ENCODE results near the gene NOS3. TPM values are rescaled to one million over a fixed set of nuclear protein-coding genes. Genes with fewer than 3 reads are reported as not detected.

NOS3 gene
- polyA plus RNA-seq, 3 donors: 0.26 to 0.72 (median 0.39) TPM

DNA sequence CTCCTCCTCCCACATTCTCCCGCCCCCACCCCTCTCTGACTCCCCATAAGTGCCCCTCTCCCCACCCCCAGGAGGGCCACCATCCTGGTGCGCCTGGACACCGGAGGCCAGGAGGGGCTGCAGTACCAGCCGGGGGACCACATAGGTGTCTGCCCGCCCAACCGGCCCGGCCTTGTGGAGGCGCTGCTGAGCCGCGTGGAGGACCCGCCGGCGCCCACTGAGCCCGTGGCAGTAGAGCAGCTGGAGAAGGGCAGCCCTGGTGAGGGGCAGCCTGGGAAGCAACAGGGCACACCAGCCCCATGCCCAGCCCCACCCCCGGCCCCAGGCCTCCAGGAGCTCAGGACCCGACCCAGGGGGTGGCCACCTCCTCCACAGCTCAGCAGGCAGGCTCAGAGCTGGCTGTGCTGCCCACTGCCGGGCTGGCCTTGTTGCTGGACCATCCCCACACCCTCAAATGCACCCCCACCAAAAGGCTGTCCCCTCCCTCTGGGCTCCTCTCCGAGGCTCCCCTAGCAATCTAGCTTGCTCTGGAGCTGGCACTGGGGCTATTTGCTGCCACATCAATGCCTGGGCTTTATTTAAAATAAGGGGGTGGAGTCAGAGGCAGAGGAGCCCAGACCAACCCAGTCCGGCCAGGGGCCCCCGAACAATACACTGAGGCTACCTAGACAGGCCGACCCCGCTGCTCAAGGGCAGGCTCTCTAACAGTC, 18.7 kb downstream of the NOS3 start:
- peak overlapping the region in 1 of 2 donors; percentile 21 for H3K4me3 Mint-ChIP-seq
- Histone ChIP-seq H2AFZ (ENCODE audit: insufficient read depth, low read depth, low read length, poor library complexity, severe bottlenecking) (no peak overlapping the region), H3K27ac (ENCODE audit: low read depth in 1 of 2, low read length in 2 of 2) (no peak overlapping the region), H3K4me3 (replicated peaks in 1 of 3; ENCODE audit: low read depth in 2 of 3, low read length in 3 of 3) (no peak overlapping the region), H3K9me3 (replicated peaks in 1 of 2; ENCODE audit: control insufficient read depth in 1 of 2, insufficient read depth in 1 of 2, low read length in 2 of 2) (peaks cover 0 to 4% of the 10 kb centered on the region in 2 donors), H3K9ac (ENCODE audit: insufficient read depth, low read length, poor library complexity, severe bottlenecking) (no peak overlapping the region), H3K4me2 (replicated peaks; ENCODE audit: extremely low read depth, low read length, poor library complexity, severe bottlenecking) (no peak overlapping the region), H3K36me3 (replicated peaks in 1 of 2; ENCODE audit: control insufficient read depth in 1 of 2, insufficient read depth in 2 of 2, low read length in 2 of 2) (no peaks in the 10 kb centered on the region), H3K27me3 (ENCODE audit: control insufficient read depth in 2 of 2, insufficient read depth in 2 of 2, low read length in 2 of 2) (peaks cover 2 to 43% of the 10 kb centered on the region in 2 donors), H3K79me2 (ENCODE audit: insufficient read depth, low read length) (no peaks in the 10 kb centered on the region), H3K4me1 (ENCODE audit: control insufficient read depth in 1 of 2, insufficient read depth in 2 of 2, low read length in 2 of 2) (peaks cover 32 to 47% of the 10 kb centered on the region in 2 donors), H4K20me1 (ENCODE audit: insufficient read depth, low read length) (no peaks in the 10 kb centered on the region)
- H3K9me3 Mint-ChIP-seq: peaks cover 0 to 5% (median 0%) of the 10 kb centered on the region in 7 donors
- TF ChIP-seq, protein P1, sequence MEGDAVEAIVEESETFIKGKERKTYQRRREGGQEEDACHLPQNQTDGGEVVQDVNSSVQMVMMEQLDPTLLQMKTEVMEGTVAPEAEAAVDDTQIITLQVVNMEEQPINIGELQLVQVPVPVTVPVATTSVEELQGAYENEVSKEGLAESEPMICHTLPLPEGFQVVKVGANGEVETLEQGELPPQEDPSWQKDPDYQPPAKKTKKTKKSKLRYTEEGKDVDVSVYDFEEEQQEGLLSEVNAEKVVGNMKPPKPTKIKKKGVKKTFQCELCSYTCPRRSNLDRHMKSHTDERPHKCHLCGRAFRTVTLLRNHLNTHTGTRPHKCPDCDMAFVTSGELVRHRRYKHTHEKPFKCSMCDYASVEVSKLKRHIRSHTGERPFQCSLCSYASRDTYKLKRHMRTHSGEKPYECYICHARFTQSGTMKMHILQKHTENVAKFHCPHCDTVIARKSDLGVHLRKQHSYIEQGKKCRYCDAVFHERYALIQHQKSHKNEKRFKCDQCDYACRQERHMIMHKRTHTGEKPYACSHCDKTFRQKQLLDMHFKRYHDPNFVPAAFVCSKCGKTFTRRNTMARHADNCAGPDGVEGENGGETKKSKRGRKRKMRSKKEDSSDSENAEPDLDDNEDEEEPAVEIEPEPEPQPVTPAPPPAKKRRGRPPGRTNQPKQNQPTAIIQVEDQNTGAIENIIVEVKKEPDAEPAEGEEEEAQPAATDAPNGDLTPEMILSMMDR (IDR thresholded peaks at IDR 0.05): no peak
- H3K36me3 Mint-ChIP-seq: peaks cover 0 to 5% of the 10 kb centered on the region in 2 donors
- H3K27me3 Mint-ChIP-seq (ENCODE audit: low read depth in 3 of 3): peaks cover 47 to 74% (median 49%) of the 10 kb centered on the region in 3 donors
- DNase-seq: no peak
- H3K27ac Mint-ChIP-seq: no peak overlapping the region
- intact Hi-C loops (cut with micrococcal nuclease): loop anchor here in 1 of 2 donors (5.0 kb wide), 1 partner anchor 103 kb away; no protein-coding TSS in a partner anchor
- H3K4me1 Mint-ChIP-seq: peaks cover 42% of the 10 kb centered on the region
- 88% methylated on average over 19 of the region's 22 CpGs for WGBS (ENCODE audit: insufficient coverage)

- H3K4me3 Mint-ChIP-seq: no peak overlapping the region
- Histone ChIP-seq H4K20me1 (ENCODE audit: insufficient read depth, low read length) (no peaks in the 10 kb centered on the region), H3K27ac (ENCODE audit: low read depth in 1 of 2, low read length in 2 of 2) (no peak overlapping the region), H3K79me2 (ENCODE audit: insufficient read depth, low read length) (no peaks in the 10 kb centered on the region), H3K4me2 (replicated peaks; ENCODE audit: extremely low read depth, low read length, poor library complexity, severe bottlenecking) (no peak overlapping the region), H3K36me3 (replicated peaks in 1 of 2; ENCODE audit: control insufficient read depth in 1 of 2, insufficient read depth in 2 of 2, low read length in 2 of 2) (no peaks in the 10 kb centered on the region), H2AFZ (ENCODE audit: insufficient read depth, low read depth, low read length, poor library complexity, severe bottlenecking) (peak overlapping the region; percentile 46), H3K9ac (ENCODE audit: insufficient read depth, low read length, poor library complexity, severe bottlenecking) (no peak overlapping the region), H3K4me1 (ENCODE audit: control insufficient read depth in 1 of 2, insufficient read depth in 2 of 2, low read length in 2 of 2) (peaks cover 34 to 52% of the 10 kb centered on the region in 2 donors), H3K9me3 (replicated peaks in 1 of 2; ENCODE audit: control insufficient read depth in 1 of 2, insufficient read depth in 1 of 2, low read length in 2 of 2) (peaks cover 0 to 4% of the 10 kb centered on the region in 2 donors), H3K4me3 (replicated peaks in 1 of 3; ENCODE audit: low read depth in 2 of 3, low read length in 3 of 3) (no peak overlapping the region), H3K27me3 (ENCODE audit: control insufficient read depth in 2 of 2, insufficient read depth in 2 of 2, low read length in 2 of 2) (peaks cover 2 to 43% of the 10 kb centered on the region in 2 donors)
- H3K9me3 Mint-ChIP-seq: peaks cover 0 to 5% (median 0%) of the 10 kb centered on the region in 7 donors
- peaks cover 0 to 5% of the 10 kb centered on the region in 2 donors for H3K36me3 Mint-ChIP-seq
- TF ChIP-seq, protein P1 (IDR thresholded peaks at IDR 0.05): no peak
- H3K27me3 Mint-ChIP-seq (ENCODE audit: low read depth in 3 of 3): peaks cover 47 to 73% (median 49%) of the 10 kb centered on the region in 3 donors
- DNase-seq: no peak
- H3K27ac Mint-ChIP-seq: no peak overlapping the region
- intact Hi-C loops (cut with micrococcal nuclease): loop anchor here in 1 of 2 donors (5.0 kb wide), 1 partner anchor 102 kb away; no protein-coding TSS in a partner anchor
- WGBS (ENCODE audit: insufficient coverage): 46% methylated on average over 4 of the region's 7 CpGs
- peaks cover 47% of the 10 kb centered on the region for H3K4me1 Mint-ChIP-seq
Measured at GRCh38 chr7:151010037-151010306, 19.2 kb downstream of the NOS3 start.

All from CD14-positive monocyte (primary cell).